ENCODE measurements around the gene F2RL2. TPM values are rescaled to one million over a fixed set of nuclear protein-coding genes. Genes with fewer than 3 reads are reported as not detected.

The F2RL2 gene
- total RNA-seq, 3 donors from 2014 or later: under 0.01 to 3.4 (median 2.9) TPM

GRCh38 chr5:76582230-76583162, 40.7 kb downstream of the F2RL2 start:
- TF ChIP-seq CTCF (IDR thresholded peaks at IDR 0.05) (no peak), POLR2A (IDR thresholded peaks at IDR 0.05) (no peak), POLR2AphosphoS5 (IDR thresholded peaks at IDR 0.05) (no peak)

GRCh38 chr5:76580981-76581380, 42.2 kb downstream of the F2RL2 start:
- intact Hi-C loops (cut with DNase I; ENCODE audit: low total_unique reads): no loop called here
- Histone ChIP-seq H3K4me1 (no peaks in the 10 kb centered on the region), H3K27ac (no peak overlapping the region), H3K4me3 (no peak overlapping the region), H3K9me3 (no peaks in the 10 kb centered on the region), H3K27me3 (no peaks in the 10 kb centered on the region), H3K36me3 (no peaks in the 10 kb centered on the region)
- DNase-seq (ENCODE audit: low spot score in 2 of 2): no peak
- TF ChIP-seq POLR2A (IDR thresholded peaks at IDR 0.05): no peak
- TF ChIP-seq POLR2AphosphoS5 (IDR thresholded peaks at IDR 0.05): no peak
- no peak for TF ChIP-seq CTCF (IDR thresholded peaks at IDR 0.05)

More at GRCh38 chr5:76582230-76583162, 40.7 kb downstream of the F2RL2 start:
- intact Hi-C loops (cut with DNase I; ENCODE audit: low total_unique reads): no loop called here
- Histone ChIP-seq H3K4me3 (no peak overlapping the region), H3K4me1 (no peaks in the 10 kb centered on the region), H3K27me3 (no peaks in the 10 kb centered on the region), H3K36me3 (no peaks in the 10 kb centered on the region), H3K27ac (no peak overlapping the region), H3K9me3 (no peaks in the 10 kb centered on the region)
- no peak for DNase-seq (ENCODE audit: low spot score in 2 of 2)

GRCh38 chr5:76579166-76579937, 43.9 kb downstream of the F2RL2 start:
- Histone ChIP-seq H3K36me3 (no peaks in the 10 kb centered on the region), H3K27me3 (no peaks in the 10 kb centered on the region), H3K27ac (no peak overlapping the region), H3K9me3 (no peaks in the 10 kb centered on the region), H3K4me3 (no peak overlapping the region), H3K4me1 (no peaks in the 10 kb centered on the region)
- no peak for DNase-seq (ENCODE audit: low spot score in 2 of 2)
- intact Hi-C loops (cut with DNase I; ENCODE audit: low total_unique reads): no loop called here
- no peak for TF ChIP-seq POLR2A (IDR thresholded peaks at IDR 0.05)
- no peak for TF ChIP-seq POLR2AphosphoS5 (IDR thresholded peaks at IDR 0.05)
- no peak for TF ChIP-seq CTCF (IDR thresholded peaks at IDR 0.05)

- Histone ChIP-seq H3K36me3 (no peaks in the 10 kb centered on the region), H3K4me3 (no peak overlapping the region), H3K4me1 (no peaks in the 10 kb centered on the region), H3K27ac (no peak overlapping the region), H3K9me3 (no peaks in the 10 kb centered on the region), H3K27me3 (no peaks in the 10 kb centered on the region)
- no peak for DNase-seq (ENCODE audit: low spot score in 2 of 2)
- intact Hi-C loops (cut with DNase I; ENCODE audit: low total_unique reads): no loop called here
- TF ChIP-seq POLR2A (IDR thresholded peaks at IDR 0.05) (no peak), POLR2AphosphoS5 (IDR thresholded peaks at IDR 0.05) (no peak), CTCF (IDR thresholded peaks at IDR 0.05) (no peak)
These were observed 46.2 kb downstream of the F2RL2 start for GRCh38 chr5:76576996-76577395.

- H3K27ac ChIP-seq: no peak overlapping the region
- H3K9me3 ChIP-seq: no peaks in the 10 kb centered on the region
- no peak overlapping the region for H3K4me3 ChIP-seq
- intact Hi-C loops (cut with DNase I; ENCODE audit: low total_unique reads): no loop called here
- no peaks in the 10 kb centered on the region for H3K4me1 ChIP-seq
- H3K27me3 ChIP-seq: no peaks in the 10 kb centered on the region
- no peak for DNase-seq (ENCODE audit: low spot score in 2 of 2)
- no peak for TF ChIP-seq POLR2A (IDR thresholded peaks at IDR 0.05)
- no peak for TF ChIP-seq POLR2AphosphoS5 (IDR thresholded peaks at IDR 0.05)
- no peak for TF ChIP-seq CTCF (IDR thresholded peaks at IDR 0.05)
- no peaks in the 10 kb centered on the region for H3K36me3 ChIP-seq
These were observed 46.8 kb downstream of the F2RL2 start for GRCh38 chr5:76576450-76576849.
